Measurements from ENCODE around the gene TNFRSF13B. TPM values are rescaled to one million over a fixed set of nuclear protein-coding genes. Genes with fewer than 3 reads are reported as not detected.

TNFRSF13B gene
- total RNA-seq, 1 donor from 2014 or later = not detected

- Histone ChIP-seq H3K4me3 (no peak overlapping the region), H3K27me3 (no peaks in the 10 kb centered on the region), H3K9me3 (peaks cover 0 to 6% of the 10 kb centered on the region in 2 donors), H3K4me1 (no peaks in the 10 kb centered on the region), H3K36me3 (no peaks in the 10 kb centered on the region), H3K27ac (no peak overlapping the region)
- no peak for TF ChIP-seq CTCF (IDR thresholded peaks at IDR 0.05)
- no peak for DNase-seq (ENCODE audit: low spot score in 2 of 2)
- intact Hi-C loops (cut with DNase I) = no loop called here
Observed at GRCh38 chr17:16954521-16954920, 17.4 kb downstream of the TNFRSF13B start.

- DNase-seq (ENCODE audit: low spot score in 2 of 2) = no peak
- H3K27ac ChIP-seq = no peak overlapping the region
- H3K4me3 ChIP-seq = no peak overlapping the region
- TF ChIP-seq CTCF (IDR thresholded peaks at IDR 0.05) = no peak
- H3K4me1 ChIP-seq = no peaks in the 10 kb centered on the region
- peaks cover 0 to 13% of the 10 kb centered on the region in 2 donors for H3K9me3 ChIP-seq
- no peaks in the 10 kb centered on the region for H3K27me3 ChIP-seq
- intact Hi-C loops (cut with DNase I) = no loop called here
- H3K36me3 ChIP-seq = no peaks in the 10 kb centered on the region
Observed at GRCh38 chr17:16953841-16954240, 18.1 kb downstream of the TNFRSF13B start.

- Histone ChIP-seq H3K27me3 (no peaks in the 10 kb centered on the region), H3K27ac (no peak overlapping the region), H3K4me3 (no peak overlapping the region), H3K4me1 (no peaks in the 10 kb centered on the region), H3K9me3 (peaks cover 0 to 18% of the 10 kb centered on the region in 2 donors), H3K36me3 (no peaks in the 10 kb centered on the region)
- DNase-seq (ENCODE audit: low spot score in 2 of 2) = no peak
- no peak for TF ChIP-seq CTCF (IDR thresholded peaks at IDR 0.05)
- intact Hi-C loops (cut with DNase I) = no loop called here
Observed at GRCh38 chr17:16953347-16953746, 18.6 kb downstream of the TNFRSF13B start.

GRCh38 chr17:16952401-16952800 is 19.5 kb downstream of the TNFRSF13B start:
- Histone ChIP-seq H3K4me1 (no peaks in the 10 kb centered on the region), H3K9me3 (peaks cover 0 to 22% of the 10 kb centered on the region in 2 donors), H3K36me3 (no peaks in the 10 kb centered on the region), H3K27ac (no peak overlapping the region), H3K27me3 (no peaks in the 10 kb centered on the region), H3K4me3 (no peak overlapping the region)
- intact Hi-C loops (cut with DNase I) = no loop called here
- no peak for TF ChIP-seq CTCF (IDR thresholded peaks at IDR 0.05)
- DNase-seq (ENCODE audit: low spot score in 2 of 2) = no peak

- no peak for DNase-seq (ENCODE audit: low spot score in 2 of 2)
- Histone ChIP-seq H3K36me3 (no peaks in the 10 kb centered on the region), H3K27me3 (no peaks in the 10 kb centered on the region), H3K4me3 (no peak overlapping the region), H3K4me1 (no peaks in the 10 kb centered on the region), H3K9me3 (peaks cover 0 to 18% of the 10 kb centered on the region in 2 donors), H3K27ac (no peak overlapping the region)
- intact Hi-C loops (cut with DNase I) = no loop called here
- no peak for TF ChIP-seq CTCF (IDR thresholded peaks at IDR 0.05)
Observed at GRCh38 chr17:16950488-16950887, 21.4 kb downstream of the TNFRSF13B start.
